H1 (cell line): Measurements from ENCODE around the gene AK5.

Source experiments
- EP300 ChIP-seq, 2 experiments: IDR thresholded peaks; 1 replicate in 1 of 2; 2 replicates in 1 of 2; pipeline ENCODE4 v1.6.1; 2011 to 2012; ENCODE audit warnings: low read depth in 2 of 2, low read length in 2 of 2, mild to moderate bottlenecking in 2 of 2, borderline replicate concordance in 1 of 2, inconsistent platforms in 1 of 2, moderate library complexity in 1 of 2
- EZH2 ChIP-seq: fragments of 200-600 bp; sonication (generic); IDR thresholded peaks from 2 replicates; pipeline ENCODE4 v1.7.1; 2012; ENCODE audit warnings: low read depth, mild to moderate bottlenecking, moderate library complexity, low read length, inconsistent platforms; ENCODE audit not compliant: severe bottlenecking
- GTF2F1 ChIP-seq: IDR thresholded peaks from 2 replicates; pipeline ENCODE4 v1.6.1; 2012; ENCODE audit warnings: low read depth, low read length, improper control_type of control experiment, borderline replicate concordance
- JUN ChIP-seq: IDR thresholded peaks from 2 replicates; pipeline ENCODE4 v1.6.1; 2011; ENCODE audit warnings: low read depth, mild to moderate bottlenecking, improper control_type of control experiment, low read length
- MAFK ChIP-seq: IDR thresholded peaks from 2 replicates; pipeline ENCODE4 v1.6.1; 2012; ENCODE audit warnings: low read depth, mild to moderate bottlenecking, improper control_type of control experiment, low read length
- POLR2AphosphoS5 ChIP-seq: IDR thresholded peaks from 2 replicates; pipeline ENCODE4 v1.6.1; 2011; ENCODE audit warnings: low read depth, low read length
- SIX5 ChIP-seq: IDR thresholded peaks from 2 replicates; pipeline ENCODE4 v1.6.1; 2011; ENCODE audit warnings: mild to moderate bottlenecking, low read depth, low read length
- SP1 ChIP-seq: IDR thresholded peaks from 2 replicates; pipeline ENCODE4 v1.6.1; 2011; ENCODE audit warnings: low read depth, low read length
- SRF ChIP-seq: IDR thresholded peaks from 2 replicates; pipeline ENCODE4 v1.6.1; 2011; ENCODE audit warnings: mild to moderate bottlenecking, low read depth, low read length, moderate library complexity
- TEAD4 ChIP-seq: IDR thresholded peaks from 2 replicates; pipeline ENCODE4 v1.6.1; 2012; ENCODE audit warnings: low read depth, low read length, inconsistent platforms, mixed read lengths
- TF ChIP-seq, protein P1 (sequence below), 3 experiments: IDR thresholded peaks; 1 replicate in 2 of 3; 2 replicates in 1 of 3; pipeline versions ENCODE4 v1.5.1 to v1.6.1; 2011; ENCODE audit warnings: low read length in 3 of 3, mild to moderate bottlenecking in 3 of 3, inconsistent platforms in 2 of 3, low read depth in 1 of 3, moderate library complexity in 1 of 3; ENCODE audit not compliant: insufficient read depth in 1 of 3; ENCODE audit errors: control extremely low read depth in 1 of 3

GRCh38 chr1:77544845-77545244, 263.0 kb downstream of the AK5 start:
- TF ChIP-seq JUN (no peak), EZH2 (no peak), TEAD4 (no peak), POLR2AphosphoS5 (no peak), GTF2F1 (no peak), SIX5 (no peak), SRF (no peak), SP1 (no peak), MAFK (no peak), EP300 (IDR thresholded peaks at IDR 0.05; ENCODE audit: borderline replicate concordance in 1 of 2, low read depth in 2 of 2, low read length in 2 of 2) (no peak)
- TF ChIP-seq, protein P1, sequence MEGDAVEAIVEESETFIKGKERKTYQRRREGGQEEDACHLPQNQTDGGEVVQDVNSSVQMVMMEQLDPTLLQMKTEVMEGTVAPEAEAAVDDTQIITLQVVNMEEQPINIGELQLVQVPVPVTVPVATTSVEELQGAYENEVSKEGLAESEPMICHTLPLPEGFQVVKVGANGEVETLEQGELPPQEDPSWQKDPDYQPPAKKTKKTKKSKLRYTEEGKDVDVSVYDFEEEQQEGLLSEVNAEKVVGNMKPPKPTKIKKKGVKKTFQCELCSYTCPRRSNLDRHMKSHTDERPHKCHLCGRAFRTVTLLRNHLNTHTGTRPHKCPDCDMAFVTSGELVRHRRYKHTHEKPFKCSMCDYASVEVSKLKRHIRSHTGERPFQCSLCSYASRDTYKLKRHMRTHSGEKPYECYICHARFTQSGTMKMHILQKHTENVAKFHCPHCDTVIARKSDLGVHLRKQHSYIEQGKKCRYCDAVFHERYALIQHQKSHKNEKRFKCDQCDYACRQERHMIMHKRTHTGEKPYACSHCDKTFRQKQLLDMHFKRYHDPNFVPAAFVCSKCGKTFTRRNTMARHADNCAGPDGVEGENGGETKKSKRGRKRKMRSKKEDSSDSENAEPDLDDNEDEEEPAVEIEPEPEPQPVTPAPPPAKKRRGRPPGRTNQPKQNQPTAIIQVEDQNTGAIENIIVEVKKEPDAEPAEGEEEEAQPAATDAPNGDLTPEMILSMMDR (IDR thresholded peaks at IDR 0.05; ENCODE audit: control extremely low read depth in 1 of 3, insufficient read depth in 1 of 3, low read depth in 1 of 3, low read length in 3 of 3): no peak
